Vagina (tissue), 2 donors: Measurements from ENCODE around the gene SYNE1. TPM values are rescaled to one million over a fixed set of nuclear protein-coding genes. Genes with fewer than 3 reads are reported as not detected.

Experiments used
- DNase-seq, 2 donors: peaks; one replicate each; pipeline ENCODE4 v3.0.0-alpha.2; 2017; ENCODE audit errors: extremely low spot score in 2 of 2
- H3K27ac ChIP-seq: fragments of 200-600 bp; sonication (generic); one replicate; pipeline ENCODE4 v1.5.1; 2019
- H3K27me3 ChIP-seq: fragments of 200-600 bp; sonication (generic); one replicate; pipeline ENCODE4 v1.5.1; 2019
- H3K36me3 ChIP-seq, 2 donors: fragments of 200-600 bp; sonication (generic); one replicate each; pipeline ENCODE4 v1.5.1; 2017 to 2019
- H3K4me1 ChIP-seq: fragments of 200-600 bp; sonication (generic); one replicate; pipeline ENCODE4 v1.5.1; 2019
- H3K4me3 ChIP-seq, 2 donors: fragments of 200-600 bp; sonication (generic); 1 replicate in 1 of 2; 2 replicates in 1 of 2; pipeline ENCODE4 v1.5.1; 2016 to 2019
- H3K9me3 ChIP-seq: fragments of 200-600 bp; sonication (generic); one replicate; pipeline ENCODE4 v1.5.1; 2019
- POLR2A ChIP-seq, 2 donors: fragments of 450-650 bp; IDR thresholded peaks; one replicate each; pipeline ENCODE4 v1.6.1; 2017; ENCODE audit warnings: antibody characterized with exemption in 2 of 2, mild to moderate bottlenecking in 2 of 2, moderate library complexity in 2 of 2
- POLR2AphosphoS5 ChIP-seq, 2 donors: sonication (generic); formaldehyde crosslinking; IDR thresholded peaks; one replicate each; pipeline ENCODE4 v1.9.0; 2017; ENCODE audit warnings: antibody characterized with exemption in 2 of 2, mild to moderate bottlenecking in 2 of 2, low read depth in 1 of 2; ENCODE audit not compliant: insufficient read depth in 1 of 2
- intact Hi-C: fragments of 100-400 bp; cut with DNase I; formaldehyde crosslinking; loops from one replicate; pipeline ENCODE4 v1.15.1; 2023
- total RNA-seq: library from RNA; depleted of rRNA; stranded (reverse); fragments of >200 nt; gene quantifications from one replicate; pipeline ENCODE4 v1.2.3, GENCODE V29; 2016
- TF ChIP-seq, protein P1 (sequence below), 3 experiments: fragments of 450-650 bp in 2 of 3; fragments of 200-600 bp in 1 of 3; sonication (generic) in 1 of 3; IDR thresholded peaks; one replicate each; pipeline ENCODE4 v1.5.1; 2017 to 2019; ENCODE audit warnings: antibody characterized with exemption in 3 of 3, mild to moderate bottlenecking in 2 of 3, moderate library complexity in 2 of 3

Gene SYNE1
- total RNA-seq, 1 donor from 2014 or later, result 81.5 TPM

DNA sequence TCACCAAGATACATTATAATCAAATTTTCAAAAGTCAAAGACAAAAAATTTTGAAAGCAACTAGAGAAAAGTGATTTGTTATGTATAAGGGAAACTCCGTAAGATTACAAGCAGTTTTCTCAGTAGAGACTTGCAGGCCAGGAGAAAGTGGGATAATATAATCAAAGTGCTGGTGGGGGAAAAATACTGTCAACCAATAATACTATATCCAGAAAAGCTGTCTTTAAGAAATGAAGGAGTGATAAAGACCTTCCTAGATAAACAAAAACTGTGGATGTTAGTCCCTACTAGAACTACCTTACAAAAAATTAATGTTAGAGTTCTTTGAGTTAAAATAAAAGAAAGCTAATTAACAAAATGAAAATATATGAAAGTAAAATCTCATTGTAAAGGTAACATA is 79.7 kb downstream of the SYNE1 start:
- intact Hi-C loops, result no loop called here
- H3K4me1 ChIP-seq, result no peaks in the 10 kb centered on the region
- H3K9me3 ChIP-seq, result peaks cover 6% of the 10 kb centered on the region
- DNase-seq, result no peak
- H3K27me3 ChIP-seq, result no peaks in the 10 kb centered on the region
- no peaks in the 10 kb centered on the region for H3K36me3 ChIP-seq
- no peak overlapping the region for H3K4me3 ChIP-seq
- H3K27ac ChIP-seq, result no peak overlapping the region
- TF ChIP-seq, protein P1, sequence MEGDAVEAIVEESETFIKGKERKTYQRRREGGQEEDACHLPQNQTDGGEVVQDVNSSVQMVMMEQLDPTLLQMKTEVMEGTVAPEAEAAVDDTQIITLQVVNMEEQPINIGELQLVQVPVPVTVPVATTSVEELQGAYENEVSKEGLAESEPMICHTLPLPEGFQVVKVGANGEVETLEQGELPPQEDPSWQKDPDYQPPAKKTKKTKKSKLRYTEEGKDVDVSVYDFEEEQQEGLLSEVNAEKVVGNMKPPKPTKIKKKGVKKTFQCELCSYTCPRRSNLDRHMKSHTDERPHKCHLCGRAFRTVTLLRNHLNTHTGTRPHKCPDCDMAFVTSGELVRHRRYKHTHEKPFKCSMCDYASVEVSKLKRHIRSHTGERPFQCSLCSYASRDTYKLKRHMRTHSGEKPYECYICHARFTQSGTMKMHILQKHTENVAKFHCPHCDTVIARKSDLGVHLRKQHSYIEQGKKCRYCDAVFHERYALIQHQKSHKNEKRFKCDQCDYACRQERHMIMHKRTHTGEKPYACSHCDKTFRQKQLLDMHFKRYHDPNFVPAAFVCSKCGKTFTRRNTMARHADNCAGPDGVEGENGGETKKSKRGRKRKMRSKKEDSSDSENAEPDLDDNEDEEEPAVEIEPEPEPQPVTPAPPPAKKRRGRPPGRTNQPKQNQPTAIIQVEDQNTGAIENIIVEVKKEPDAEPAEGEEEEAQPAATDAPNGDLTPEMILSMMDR (IDR thresholded peaks at IDR 0.05), result no peak
- no peak for TF ChIP-seq POLR2A (IDR thresholded peaks at IDR 0.05)
- no peak for TF ChIP-seq POLR2AphosphoS5 (IDR thresholded peaks at IDR 0.05; ENCODE audit: insufficient read depth in 1 of 2, low read depth in 1 of 2)

DNA sequence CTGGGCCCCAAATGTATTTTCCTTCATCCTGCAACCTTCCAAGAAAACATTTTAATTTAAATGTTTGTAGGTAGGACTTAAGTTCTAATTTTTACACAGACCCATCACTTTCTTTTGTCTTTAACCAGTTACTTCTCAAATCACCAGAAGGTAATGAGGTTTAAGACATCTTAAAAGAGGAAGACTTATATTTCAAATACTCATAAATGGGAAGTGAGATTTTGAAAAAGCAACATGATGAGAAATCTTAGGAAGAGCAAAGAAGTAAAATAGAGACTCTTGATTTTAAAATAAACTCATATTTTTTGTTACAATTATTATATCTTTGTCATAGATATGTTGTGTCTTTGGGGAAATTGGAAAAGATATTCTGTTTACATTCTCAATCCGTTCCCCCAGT is 82.3 kb downstream of the SYNE1 start:
- DNase-seq, result no peak
- intact Hi-C loops, result loop anchor here (5.0 kb wide), 1 partner anchor 112 kb away; no protein-coding TSS in a partner anchor
- TF ChIP-seq POLR2A (IDR thresholded peaks at IDR 0.05) (no peak), POLR2AphosphoS5 (IDR thresholded peaks at IDR 0.05; ENCODE audit: insufficient read depth in 1 of 2, low read depth in 1 of 2) (no peak)
- TF ChIP-seq, protein P1 (IDR thresholded peaks at IDR 0.05), result no peak
- no peaks in the 10 kb centered on the region for H3K36me3 ChIP-seq
- no peak overlapping the region for H3K27ac ChIP-seq
- no peak overlapping the region for H3K4me3 ChIP-seq
- peaks cover 6% of the 10 kb centered on the region for H3K9me3 ChIP-seq
- H3K27me3 ChIP-seq, result no peaks in the 10 kb centered on the region
- H3K4me1 ChIP-seq, result no peaks in the 10 kb centered on the region

DNA sequence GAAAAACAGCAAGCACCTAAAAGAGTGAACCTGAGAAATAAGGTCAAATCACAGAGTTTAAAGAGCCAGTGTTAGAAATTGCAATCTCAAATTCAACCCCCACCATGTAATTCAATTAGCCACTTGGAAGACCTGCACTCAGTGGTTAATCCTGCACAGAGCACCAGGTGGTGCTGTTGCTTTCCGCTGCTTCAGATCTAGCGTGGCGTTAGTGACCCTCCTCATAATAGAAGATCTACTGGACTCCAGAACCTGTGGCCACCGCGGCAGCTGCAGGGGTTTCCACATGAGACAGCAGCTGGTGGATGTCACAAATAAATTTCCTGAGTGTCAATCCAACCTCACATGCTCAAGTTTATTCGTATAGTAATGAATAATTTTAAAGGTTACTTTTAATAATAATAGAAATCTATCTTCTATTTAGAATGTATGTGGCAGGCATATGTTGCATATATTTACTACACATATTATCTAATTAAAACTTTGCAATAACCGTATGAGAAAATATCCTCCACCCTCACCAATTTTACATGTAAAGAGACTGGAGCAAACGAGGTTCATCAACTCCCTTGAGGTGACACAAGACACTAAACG is 84.4 kb downstream of the SYNE1 start:
- H3K36me3 ChIP-seq, result no peaks in the 10 kb centered on the region
- TF ChIP-seq POLR2AphosphoS5 (IDR thresholded peaks at IDR 0.05; ENCODE audit: insufficient read depth in 1 of 2, low read depth in 1 of 2) (no peak), POLR2A (IDR thresholded peaks at IDR 0.05) (no peak)
- TF ChIP-seq, protein P1 (IDR thresholded peaks at IDR 0.05), result peak; percentile 67 to 90 (median 87)
- no peak overlapping the region for H3K4me3 ChIP-seq
- no peak overlapping the region for H3K27ac ChIP-seq
- H3K27me3 ChIP-seq, result no peaks in the 10 kb centered on the region
- H3K9me3 ChIP-seq, result peaks cover 6% of the 10 kb centered on the region
- intact Hi-C loops, result loop anchor here (5.0 kb wide), 1 partner anchor 115 kb away; no protein-coding TSS in a partner anchor
- H3K4me1 ChIP-seq, result no peaks in the 10 kb centered on the region
- DNase-seq, result no peak

DNA sequence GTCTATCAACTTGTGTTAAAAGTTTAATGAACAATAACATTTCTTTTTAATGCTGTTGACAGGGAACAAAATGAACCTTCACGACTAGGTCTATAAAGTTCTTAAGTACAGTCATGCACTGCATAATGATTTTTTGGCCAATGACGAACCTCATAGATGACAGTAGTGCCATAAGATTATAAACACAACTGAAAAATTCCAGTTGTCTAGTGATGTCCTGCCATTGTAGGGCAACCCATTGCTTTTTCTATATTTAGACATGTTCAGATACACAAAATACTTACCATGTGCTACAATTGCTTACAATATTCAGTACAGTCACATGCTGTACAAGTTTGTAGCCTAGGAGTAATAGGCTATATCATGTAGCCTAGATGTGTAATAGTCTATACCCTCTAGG is 93.6 kb downstream of the SYNE1 start:
- Histone ChIP-seq H3K27me3 (no peaks in the 10 kb centered on the region), H3K4me3 (no peak overlapping the region), H3K4me1 (no peaks in the 10 kb centered on the region), H3K27ac (no peak overlapping the region), H3K36me3 (no peaks in the 10 kb centered on the region), H3K9me3 (no peaks in the 10 kb centered on the region)
- DNase-seq, result no peak
- intact Hi-C loops, result no loop called here
- TF ChIP-seq POLR2A (IDR thresholded peaks at IDR 0.05), result no peak
- TF ChIP-seq, protein P1 (IDR thresholded peaks at IDR 0.05), result no peak
- TF ChIP-seq POLR2AphosphoS5 (IDR thresholded peaks at IDR 0.05; ENCODE audit: insufficient read depth in 1 of 2, low read depth in 1 of 2), result no peak

DNA sequence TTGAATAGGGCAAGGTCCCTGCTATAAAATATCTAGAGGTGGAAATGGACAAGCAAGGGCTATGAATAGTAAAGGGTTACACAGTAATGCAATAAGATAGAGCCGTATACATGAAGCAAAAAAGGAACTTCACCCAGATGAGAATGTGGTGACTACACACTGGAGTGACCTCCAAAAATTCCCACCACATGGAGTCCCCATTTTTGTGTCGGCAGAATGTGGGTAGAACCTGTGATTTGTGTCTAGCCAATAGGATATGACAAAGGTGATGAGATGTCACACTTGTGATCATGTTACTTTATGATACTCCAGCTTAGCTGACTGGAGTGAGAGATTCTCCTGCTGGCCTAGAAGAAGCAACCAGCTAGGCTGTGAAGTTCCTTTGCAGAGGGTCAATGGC is 96.8 kb downstream of the SYNE1 start:
- intact Hi-C loops, result no loop called here
- no peaks in the 10 kb centered on the region for H3K27me3 ChIP-seq
- H3K4me1 ChIP-seq, result no peaks in the 10 kb centered on the region
- H3K36me3 ChIP-seq, result no peaks in the 10 kb centered on the region
- TF ChIP-seq POLR2A (IDR thresholded peaks at IDR 0.05), result no peak
- TF ChIP-seq, protein P1 (IDR thresholded peaks at IDR 0.05), result no peak
- no peak for TF ChIP-seq POLR2AphosphoS5 (IDR thresholded peaks at IDR 0.05; ENCODE audit: insufficient read depth in 1 of 2, low read depth in 1 of 2)
- no peak overlapping the region for H3K27ac ChIP-seq
- no peaks in the 10 kb centered on the region for H3K9me3 ChIP-seq
- DNase-seq, result no peak
- no peak overlapping the region for H3K4me3 ChIP-seq
